DOHH2 (cell line): Measurements from ENCODE around the gene EIF3I.
A peak's percentile ranks its signal among the peaks of the same experiment; 100 is the strongest.

Experiments
- H3F3A ChIP-seq: fragments of 200-600 bp; sonication (generic), shearing (Covaris generic); 2 replicates; pipeline ENCODE4 v1.6.0; 2016; ENCODE audit warnings: antibody characterized with exemption, mild to moderate bottlenecking; ENCODE audit not compliant: control insufficient read depth, insufficient read depth
- H3K27ac ChIP-seq: fragments of 200-600 bp; sonication (generic); 2 replicates; pipeline ENCODE4 v1.5.1; 2014; ENCODE audit warnings: low read depth, mild to moderate bottlenecking, low read length, moderate library complexity
- H3K27me3 ChIP-seq: fragments of 200-600 bp; sonication (generic); 2 replicates; pipeline ENCODE4 v1.6.1; 2014; ENCODE audit warnings: mild to moderate bottlenecking, low read length, mixed read lengths; ENCODE audit not compliant: control insufficient read depth
- H3K36me3 ChIP-seq: fragments of 200-600 bp; sonication (generic); 2 replicates; pipeline ENCODE4 v1.6.1; 2014; ENCODE audit warnings: mild to moderate bottlenecking, low read length, moderate library complexity, mixed read lengths; ENCODE audit not compliant: control insufficient read depth
- H3K4me1 ChIP-seq: fragments of 200-600 bp; sonication (generic); 2 replicates; pipeline ENCODE4 v1.6.1; 2014; ENCODE audit warnings: mild to moderate bottlenecking, low read length, mixed read lengths; ENCODE audit not compliant: control insufficient read depth
- H3K4me2 ChIP-seq: fragments of 200-600 bp; sonication (generic); 2 replicates; pipeline ENCODE4 v1.6.0; 2014; ENCODE audit warnings: mild to moderate bottlenecking, low read length, moderate library complexity
- H3K4me3 ChIP-seq: fragments of 200-600 bp; sonication (generic); 2 replicates; pipeline ENCODE4 v1.5.1; 2014; ENCODE audit warnings: mild to moderate bottlenecking, low read length, mixed read lengths
- H3K79me2 ChIP-seq: fragments of 200-600 bp; sonication (generic); 2 replicates; pipeline ENCODE4 v1.6.1; 2014; ENCODE audit warnings: mild to moderate bottlenecking, low read length, mixed read lengths; ENCODE audit not compliant: control insufficient read depth
- H3K9me2 ChIP-seq: fragments of 200-600 bp; sonication (generic); replicated peaks from 2 replicates; pipeline ENCODE4 v1.6.1; 2014; ENCODE audit warnings: mild to moderate bottlenecking, low read length, mixed read lengths; ENCODE audit not compliant: control insufficient read depth
- H3K9me3 ChIP-seq: fragments of 200-600 bp; sonication (generic); 2 replicates; pipeline ENCODE4 v1.6.1; 2014; ENCODE audit warnings: antibody characterized with exemption, low read length, mixed read lengths; ENCODE audit not compliant: control insufficient read depth, insufficient read depth
- H4K20me1 ChIP-seq: fragments of 200-600 bp; sonication (generic); 2 replicates; pipeline ENCODE4 v1.6.0; 2014; ENCODE audit warnings: low read depth, mild to moderate bottlenecking, antibody characterized with exemption, low read length, moderate library complexity; ENCODE audit not compliant: control insufficient read depth, insufficient read depth
- CTCF ChIP-seq: fragments of 200-600 bp; sonication (generic); IDR thresholded peaks from one replicate; pipeline ENCODE4 v1.5.1; 2014; ENCODE audit warnings: antibody characterized with exemption, mild to moderate bottlenecking, low read depth, low read length; ENCODE audit not compliant: poor library complexity, severe bottlenecking
- EZH2phosphoT487 ChIP-seq: fragments of 200-600 bp; sonication (generic); IDR thresholded peaks from 2 replicates; pipeline ENCODE4 v1.6.1; 2017; ENCODE audit warnings: borderline replicate concordance, mild to moderate bottlenecking, antibody characterized with exemption, low read length, moderate library complexity, mixed read lengths

Gene EIF3I

GRCh38 chr1:32221980-32222755, at the start of gene EIF3I, which contains the start of gene TMEM234:
EIF3I (plus strand) TSS chr1:32222407; CDS start chr1:32222442, 35 bp downstream.
TMEM234 (minus strand) TSS chr1:32222353; CDS start chr1:32222322, 31 bp downstream.
- Histone ChIP-seq H4K20me1 (no peaks in the 10 kb centered on the region), H3K9me3 (no peaks in the 10 kb centered on the region)

GRCh38 chr1:32172621-32173245, 49.5 kb upstream of the EIF3I start:
- no peaks in the 10 kb centered on the region for H3K4me1 ChIP-seq
- no peaks in the 10 kb centered on the region for H4K20me1 ChIP-seq
- H3K9me3 ChIP-seq = no peaks in the 10 kb centered on the region
- no peak for TF ChIP-seq CTCF
- TF ChIP-seq EZH2phosphoT487 = no peak
- peaks cover 4% of the 10 kb centered on the region; the same call in 1 of the 2 replicates for H3F3A ChIP-seq
- peaks cover 48% of the 10 kb centered on the region for H3K36me3 ChIP-seq
- no peaks in the 10 kb centered on the region for H3K27me3 ChIP-seq
- no peak overlapping the region for H3K27ac ChIP-seq
- H3K4me2 ChIP-seq = no peak overlapping the region
- H3K9me2 ChIP-seq = no peaks in the 10 kb centered on the region
- H3K4me3 ChIP-seq = no peak overlapping the region
- H3K79me2 ChIP-seq = no peaks in the 10 kb centered on the region

More at GRCh38 chr1:32221980-32222755, at the start of gene EIF3I, which contains the start of gene TMEM234:
- Histone ChIP-seq H3K4me3 (peak within 1 kb of the TSS; percentile 99), H3F3A (0 out of 2 replicates have a peak, but pooled peaks cover 2% of the 10 kb centered on the region), H3K4me1 (peaks cover 30% of the 10 kb centered on the region), H3K36me3 (peaks cover 38% of the 10 kb centered on the region), H3K9me2 (no peaks in the 10 kb centered on the region), H3K4me2 (peak within 1 kb of the TSS; percentile 76), H3K79me2 (peaks cover 42% of the 10 kb centered on the region), H3K27ac (peak within 1 kb of the TSS; percentile 46), H3K27me3 (no peaks in the 10 kb centered on the region)
- TF ChIP-seq EZH2phosphoT487 (no peak), CTCF (no peak)

- Histone ChIP-seq H3K4me1 (peaks cover 32% of the 10 kb centered on the region), H3F3A (peaks cover 17% of the 10 kb centered on the region), H3K9me3 (no peaks in the 10 kb centered on the region), H3K4me3 (peak overlapping the region; percentile 87), H3K9me2 (no peaks in the 10 kb centered on the region), H3K4me2 (peak overlapping the region; percentile 97), H3K27me3 (no peaks in the 10 kb centered on the region), H3K79me2 (peaks cover 36% of the 10 kb centered on the region), H3K36me3 (peaks cover 35% of the 10 kb centered on the region), H4K20me1 (peaks cover 3% of the 10 kb centered on the region; the same call in 1 of the 2 replicates), H3K27ac (peak overlapping the region; percentile 73)
- no peak for TF ChIP-seq CTCF
- no peak for TF ChIP-seq EZH2phosphoT487
Measured at GRCh38 chr1:32178380-32179192, 43.6 kb upstream of the EIF3I start.
